HepG2 (cell line): ENCODE data around the gene MYADML2. TPM values are rescaled to one million over a fixed set of nuclear protein-coding genes. Genes with fewer than 3 reads are reported as not detected.

ENCODE experiments used
- AHR ChIP-seq: IDR thresholded peaks from 2 replicates; pipeline ENCODE4 v1.6.1; 2018; ENCODE audit warnings: missing genetic modification reagents, missing compliant biosample characterization
- CHD2 ChIP-seq: IDR thresholded peaks from 2 replicates; pipeline ENCODE4 v1.6.1; 2011; ENCODE audit warnings: low read depth, low read length, improper control_type of control experiment
- JUND ChIP-seq: sonication (generic); formaldehyde crosslinking; IDR thresholded peaks from 2 replicates; pipeline ENCODE4 v1.8.0; 2022; ENCODE audit warnings: mild to moderate bottlenecking, missing genetic modification reagents
- KLF6 ChIP-seq: IDR thresholded peaks from 2 replicates; pipeline ENCODE4 v1.8.0; 2016; ENCODE audit warnings: missing biosample characterization, missing genetic modification reagents
- MATR3 ChIP-seq: sonication (generic); formaldehyde crosslinking; IDR thresholded peaks from 2 replicates; pipeline ENCODE4 v1.4.0; 2020; ENCODE audit warnings: missing genetic modification reagents
- POLR2AphosphoS5 ChIP-seq: IDR thresholded peaks from 2 replicates; pipeline ENCODE4 v1.6.1; 2012; ENCODE audit warnings: low read depth, low read length
- TMF1 ChIP-seq: sonication (generic); formaldehyde crosslinking; IDR thresholded peaks from 2 replicates; pipeline ENCODE4 v1.8.1; 2022; ENCODE audit warnings: low read depth, missing genetic modification reagents
- U2AF1 ChIP-seq: fragments of 200-400 bp; formaldehyde crosslinking; optimal IDR thresholded peaks from 2 replicates; pipeline ENCODE3; 2017; ENCODE audit warnings: mild to moderate bottlenecking, low read depth, low read length
- WIZ ChIP-seq: sonication (generic); formaldehyde crosslinking; IDR thresholded peaks from 2 replicates; pipeline ENCODE4 v1.5.1; 2020; ENCODE audit warnings: mild to moderate bottlenecking, missing genetic modification reagents
- ZFP82 ChIP-seq: sonication (generic); formaldehyde crosslinking; IDR thresholded peaks from 2 replicates; pipeline ENCODE4 v1.5.1; 2020; ENCODE audit warnings: mild to moderate bottlenecking, missing genetic modification reagents, borderline replicate concordance
- ZMAT3 ChIP-seq: sonication (generic); formaldehyde crosslinking; conservative IDR thresholded peaks from 2 replicates; pipeline ENCODE4 v1.7.0; 2021; ENCODE audit warnings: missing genetic modification reagents
- ZNF253 ChIP-seq: sonication (generic); formaldehyde crosslinking; IDR thresholded peaks from 2 replicates; pipeline ENCODE4 v1.8.0; 2022; ENCODE audit warnings: mild to moderate bottlenecking, missing genetic modification reagents, borderline replicate concordance
- ZNF329 ChIP-seq: sonication (generic); formaldehyde crosslinking; IDR thresholded peaks from 2 replicates; pipeline ENCODE4 v1.9.0; 2021; ENCODE audit warnings: low read depth, mild to moderate bottlenecking, missing genetic modification reagents
- ZNF337 ChIP-seq: sonication (generic); formaldehyde crosslinking; IDR thresholded peaks from 2 replicates; pipeline ENCODE4 v1.5.1; 2020; ENCODE audit warnings: missing genetic modification reagents, low read depth, mild to moderate bottlenecking, borderline replicate concordance
- ZNF343 ChIP-seq: sonication (generic); formaldehyde crosslinking; IDR thresholded peaks from 2 replicates; pipeline ENCODE4 v1.4.0; 2020; ENCODE audit warnings: mild to moderate bottlenecking, missing genetic modification reagents
- ZNF563 ChIP-seq: sonication (generic); formaldehyde crosslinking; IDR thresholded peaks from 2 replicates; pipeline ENCODE4 v1.8.0; 2022; ENCODE audit warnings: mild to moderate bottlenecking, moderate library complexity, missing genetic modification reagents
- ZNF564 ChIP-seq: sonication (generic); formaldehyde crosslinking; IDR thresholded peaks from 2 replicates; pipeline ENCODE4 v1.8.1; 2023; ENCODE audit warnings: mild to moderate bottlenecking, missing genetic modification reagents
- ZNF616 ChIP-seq: sonication (generic); formaldehyde crosslinking; IDR thresholded peaks from 2 replicates; pipeline ENCODE4 v1.5.0; 2020; ENCODE audit warnings: low read depth, mild to moderate bottlenecking, missing genetic modification reagents
- ZNF746 ChIP-seq: sonication (generic); formaldehyde crosslinking; IDR thresholded peaks from 2 replicates; pipeline ENCODE4 v1.8.0; 2022; ENCODE audit warnings: mild to moderate bottlenecking, missing genetic modification reagents
- ZNF788 ChIP-seq: sonication (generic); formaldehyde crosslinking; IDR thresholded peaks from 2 replicates; pipeline ENCODE4 v1.5.0; 2020; ENCODE audit warnings: mild to moderate bottlenecking, missing genetic modification reagents, borderline replicate concordance
- ZSCAN25 ChIP-seq: sonication (generic); formaldehyde crosslinking; IDR thresholded peaks from 2 replicates; pipeline ENCODE4 v1.8.0; 2022; ENCODE audit warnings: mild to moderate bottlenecking, missing genetic modification reagents
- ZZZ3 ChIP-seq: sonication (generic); formaldehyde crosslinking; IDR thresholded peaks from 2 replicates; pipeline ENCODE4 v1.4.0; 2020; ENCODE audit warnings: missing genetic modification reagents, mild to moderate bottlenecking, borderline replicate concordance
- polyA plus RNA-seq, 8 experiments: library from polyadenylated mRNA; depleted of rRNA in 3 of 8; stranded (reverse) in 7 of 8; unstranded in 1 of 8; fragments of >200 nt; fragmentation: Illumina TruSeq in 4 of 8; extraction: Trizol in 4 of 8; gene quantifications; 2 replicates each; pipeline versions ENCODE4 v1.2.1 to v1.2.3, GENCODE V29; 2011 to 2016; ENCODE audit warnings: low read depth in 4 of 8, missing spikeins in 1 of 8, mixed read lengths in 1 of 8; ENCODE audit not compliant: insufficient read depth in 1 of 8
- total RNA-seq, 5 experiments: library from RNA; depleted of rRNA; stranded (reverse); fragments of >200 nt; fragmentation: Illumina TruSeq; extraction: Trizol; gene quantifications; 2 replicates each; pipeline ENCODE4 v1.2.3, GENCODE V29; 2016; ENCODE audit warnings: low read depth in 1 of 5
- TF ChIP-seq, protein P1 (sequence below): sonication (generic); formaldehyde crosslinking; IDR thresholded peaks from 2 replicates; pipeline ENCODE4 v1.4.0; 2020; ENCODE audit warnings: mild to moderate bottlenecking, missing genetic modification reagents
- TF ChIP-seq, protein P2 (sequence below): sonication (generic); formaldehyde crosslinking; IDR thresholded peaks from 2 replicates; pipeline ENCODE4 v1.5.0; 2020; ENCODE audit warnings: missing genetic modification reagents
- TF ChIP-seq, protein P3 (sequence below): sonication (generic); formaldehyde crosslinking; IDR thresholded peaks from 2 replicates; pipeline ENCODE4 v1.4.0; 2020; ENCODE audit warnings: missing genetic modification reagents, low read depth, mild to moderate bottlenecking, borderline replicate concordance

The MYADML2 gene
- total and polyA plus RNA-seq, 2 of the 13 experiments (the other 11 are each of a cell fraction or from before 2014, with no cell fraction given): not detected

DNA sequence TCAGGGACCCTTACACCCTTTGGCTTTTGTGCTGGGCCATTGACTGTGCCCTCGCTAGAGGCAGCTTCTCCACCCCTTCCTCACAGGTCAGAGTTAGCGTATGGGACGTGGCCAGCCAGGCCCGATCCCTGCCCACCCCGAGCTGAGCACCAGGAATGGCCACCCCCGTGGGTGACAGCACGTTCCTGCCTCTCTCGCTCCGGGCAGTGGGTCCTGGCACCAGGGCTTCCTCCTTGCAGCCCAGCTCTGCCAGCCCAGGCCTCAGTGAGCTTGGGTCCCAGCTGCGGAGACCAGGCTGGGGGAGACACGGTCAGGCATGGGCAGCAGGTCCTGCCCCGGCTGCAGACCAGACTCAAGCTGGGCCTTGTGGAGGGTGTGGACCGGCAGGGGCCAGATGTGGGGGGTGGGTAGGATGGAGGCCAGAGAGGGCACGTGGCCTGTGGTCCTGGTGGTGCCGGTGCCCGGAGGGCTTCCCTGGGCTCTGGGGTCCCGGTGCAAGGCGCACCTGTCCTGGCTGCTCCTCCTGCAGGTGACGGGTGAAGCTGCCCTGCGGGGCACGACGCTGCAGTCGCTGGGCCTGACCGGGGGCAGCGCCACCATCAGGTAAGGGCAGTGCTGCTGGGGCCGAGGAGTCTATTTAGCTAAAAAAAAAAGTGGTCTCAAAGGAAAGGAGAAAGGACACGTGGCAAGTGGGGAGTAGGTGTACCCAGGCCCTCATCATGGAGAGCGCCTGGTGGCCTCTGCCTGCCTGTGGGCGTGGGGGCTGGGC lies 48.6 kb upstream of the MYADML2 start (continued):
- TF ChIP-seq, protein P1, sequence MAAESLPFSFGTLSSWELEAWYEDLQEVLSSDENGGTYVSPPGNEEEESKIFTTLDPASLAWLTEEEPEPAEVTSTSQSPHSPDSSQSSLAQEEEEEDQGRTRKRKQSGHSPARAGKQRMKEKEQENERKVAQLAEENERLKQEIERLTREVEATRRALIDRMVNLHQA: no peak
- TF ChIP-seq ZNF746 (CRISPR knock-in tag): 0 out of 2 replicates have a peak, but pooled peaks have one; percentile 1
- 0 out of 2 replicates have a peak, but pooled peaks have one; percentile 51 for TF ChIP-seq ZNF329
- TF ChIP-seq WIZ (CRISPR knock-in tag): no peak; the same call in 1 of the 2 replicates
- TF ChIP-seq KLF6: no peak; the same call in 1 of the 2 replicates
- TF ChIP-seq ZNF788 (CRISPR knock-in tag): no peak
- peak; percentile 52; the same call in 1 of the 2 replicates for TF ChIP-seq AHR (CRISPR knock-in tag)
- peak; percentile 88; the same call in 1 of the 2 replicates for TF ChIP-seq ZNF253
- TF ChIP-seq ZSCAN25 (CRISPR knock-in tag): 0 out of 2 replicates have a peak, but pooled peaks have one; percentile 44
- peak; percentile 97 for TF ChIP-seq U2AF1
- peak; percentile 43; the same call in 1 of the 2 replicates for TF ChIP-seq POLR2AphosphoS5
- TF ChIP-seq, protein P2, sequence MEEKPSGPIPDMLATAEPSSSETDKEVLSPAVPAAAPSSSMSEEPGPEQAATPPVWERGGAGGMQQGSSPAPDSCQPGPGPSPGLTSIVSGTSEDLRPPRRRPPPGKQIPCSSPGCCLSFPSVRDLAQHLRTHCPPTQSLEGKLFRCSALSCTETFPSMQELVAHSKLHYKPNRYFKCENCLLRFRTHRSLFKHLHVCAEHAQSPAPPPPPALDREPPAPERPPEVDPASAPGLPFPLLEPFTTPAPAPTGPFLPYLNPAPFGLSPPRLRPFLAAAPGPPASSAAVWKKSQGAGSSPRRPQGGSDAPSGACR (CRISPR knock-in tag): peak; percentile 53; the same call in 1 of the 2 replicates
- TF ChIP-seq TMF1: peak; percentile 43; the same call in 1 of the 2 replicates
- TF ChIP-seq ZFP82 (CRISPR knock-in tag): no peak; the same call in 1 of the 2 replicates
- peak; percentile 86 for TF ChIP-seq ZMAT3 (CRISPR knock-in tag)
- peak; percentile 56; the same call in 1 of the 2 replicates for TF ChIP-seq CHD2
- no peak for TF ChIP-seq ZZZ3 (CRISPR knock-in tag)
- TF ChIP-seq, protein P3, sequence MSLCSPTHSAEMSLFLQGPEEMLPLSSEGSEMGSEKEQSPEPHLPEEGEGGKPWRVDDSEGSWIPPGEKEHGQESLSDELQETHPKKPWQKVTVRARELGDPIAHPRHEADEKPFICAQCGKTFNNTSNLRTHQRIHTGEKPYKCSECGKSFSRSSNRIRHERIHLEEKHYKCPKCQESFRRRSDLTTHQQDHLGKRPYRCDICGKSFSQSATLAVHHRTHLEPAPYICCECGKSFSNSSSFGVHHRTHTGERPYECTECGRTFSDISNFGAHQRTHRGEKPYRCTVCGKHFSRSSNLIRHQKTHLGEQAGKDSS: no peak
- no peak; the same call in 1 of the 2 replicates for TF ChIP-seq ZNF616 (CRISPR knock-in tag)
- TF ChIP-seq ZNF337 (CRISPR knock-in tag): 0 out of 2 replicates have a peak, but pooled peaks have one; percentile 40
- TF ChIP-seq ZNF563: peak; percentile 46; the same call in 1 of the 2 replicates
- TF ChIP-seq JUND (CRISPR knock-in tag): peak; percentile 55
- TF ChIP-seq ZNF343 (CRISPR knock-in tag): 0 out of 2 replicates have a peak, but pooled peaks have one; percentile 80
- TF ChIP-seq MATR3 (CRISPR knock-in tag): no peak
- TF ChIP-seq ZNF564: no peak
